RWPE1 (cell line): ENCODE measurements around the gene YIPF2.

Experiments used
- CTCF ChIA-PET: fragments of 350-600 bp; sonication (Branson Sonifier 250); formaldehyde crosslinking; extraction: SDS; loops from one replicate; lab custom pipeline; 2021; lab: Yijun Ruan, JAX
- POLR2A ChIA-PET: fragments of 400-600 bp; formaldehyde crosslinking; extraction: SDS; loops from one replicate; lab custom pipeline; 2020; ENCODE audit warnings: antibody characterized with exemption; ENCODE audit not compliant: low non-redundant PET; lab: Yijun Ruan, JAX
- DNase-seq: peaks from one replicate; pipeline ENCODE4 v3.0.0; 2012; ENCODE audit warnings: low spot score
- H3K27ac ChIP-seq: fragments of 450-650 bp; 2 replicates; pipeline ENCODE4 v1.5.1; 2017
- CTCF ChIP-seq: fragments of 450-650 bp; conservative IDR thresholded peaks from 2 replicates; pipeline ENCODE4 v1.5.1; 2017; ENCODE audit warnings: low read depth, mild to moderate bottlenecking

YIPF2 gene

GRCh38 chr19:10936661-10937084 is 8.2 kb upstream of the YIPF2 start:
- DNase-seq, result peak; percentile 66
- H3K27ac ChIP-seq, result peak overlapping the region; percentile 55
- ChIA-PET POLR2A (interaction anchor here (0.6 kb wide), 1 partner anchor 26 kb away, joined by 3 read pairs; no protein-coding TSS in a partner anchor), CTCF (interaction anchor here (0.6 to 1.6 kb wide), 29 partner anchors 11 to 380 kb away, joined by 3 to 10 read pairs (median 4); partner anchors contain the start of gene SMARCA4)
- TF ChIP-seq CTCF, result peak; percentile 79

DNA sequence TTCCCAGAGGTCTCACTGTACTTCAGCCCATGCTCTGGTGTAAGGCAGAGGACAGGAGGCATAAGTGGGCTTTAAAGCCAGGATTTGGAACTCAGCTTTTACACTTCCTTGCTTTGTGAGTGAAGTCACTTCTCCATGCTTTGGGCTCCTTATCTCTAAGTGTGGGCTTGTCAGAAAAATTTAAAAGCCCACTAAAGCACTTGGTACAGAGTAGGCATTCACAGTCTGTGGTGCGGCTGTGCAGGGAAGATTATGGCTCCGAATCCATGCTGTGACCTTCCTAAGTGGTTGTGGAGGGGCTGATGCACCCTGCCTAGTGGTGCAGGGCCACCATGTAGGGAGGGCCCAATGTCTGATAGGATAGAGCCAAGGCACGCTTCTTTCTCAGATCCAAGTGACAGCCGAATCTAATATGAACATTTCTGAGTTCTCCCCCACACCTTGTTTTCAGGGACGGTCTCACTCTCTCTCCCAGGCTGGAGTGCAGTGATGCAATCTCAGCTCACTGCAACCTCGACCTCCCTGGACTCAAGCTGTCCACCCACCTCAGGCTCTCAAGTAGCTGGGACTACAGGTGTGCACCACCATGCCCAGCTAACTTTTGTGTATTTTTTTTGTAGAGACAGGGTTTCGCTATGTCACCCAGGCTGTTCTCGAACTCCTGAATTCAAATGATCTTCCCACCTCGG is 7.1 kb upstream of the YIPF2 start:
- DNase-seq, result no peak
- no peak for TF ChIP-seq CTCF
- ChIA-PET CTCF (interaction anchor here (0.6 to 1.6 kb wide), 5 partner anchors 23 to 100 kb away, joined by 3 to 5 read pairs (median 3); no protein-coding TSS in a partner anchor), POLR2A (interaction anchor here (0.6 kb wide), 1 partner anchor 65 kb away, joined by 3 read pairs; no protein-coding TSS in a partner anchor)
- H3K27ac ChIP-seq, result peak overlapping the region; percentile 55

DNA sequence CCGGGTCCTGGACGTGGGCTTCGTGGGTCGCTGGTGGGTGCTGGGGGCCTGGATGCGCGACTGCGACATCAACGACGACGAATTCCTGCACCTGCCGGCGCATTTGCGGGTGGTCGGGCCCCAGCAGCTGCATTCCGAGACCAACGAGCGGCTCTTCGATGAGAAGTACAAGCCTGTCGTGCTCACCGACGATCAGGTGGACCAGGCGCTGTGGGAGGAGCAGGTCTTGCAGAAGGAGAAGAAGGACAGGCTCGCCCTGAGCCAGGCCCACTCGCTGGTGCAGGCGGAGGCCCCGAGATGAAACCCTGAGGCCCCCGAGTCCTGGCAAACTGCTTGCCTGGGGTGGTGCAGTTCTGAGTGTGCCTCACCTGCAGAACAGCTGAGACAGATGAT is 959 bp upstream of the YIPF2 start:
- POLR2A ChIA-PET, result interaction anchor here (0.6 kb wide), 1 partner anchor 320 kb away, joined by 3 read pairs; no protein-coding TSS in a partner anchor
- peak overlapping the region; percentile 81 for H3K27ac ChIP-seq
- TF ChIP-seq CTCF, result no peak
- CTCF ChIA-PET, result interaction anchor here (1.2 kb wide), 1 partner anchor 58 kb away, joined by 5 read pairs; no protein-coding TSS in a partner anchor
- DNase-seq, result no peak

DNA sequence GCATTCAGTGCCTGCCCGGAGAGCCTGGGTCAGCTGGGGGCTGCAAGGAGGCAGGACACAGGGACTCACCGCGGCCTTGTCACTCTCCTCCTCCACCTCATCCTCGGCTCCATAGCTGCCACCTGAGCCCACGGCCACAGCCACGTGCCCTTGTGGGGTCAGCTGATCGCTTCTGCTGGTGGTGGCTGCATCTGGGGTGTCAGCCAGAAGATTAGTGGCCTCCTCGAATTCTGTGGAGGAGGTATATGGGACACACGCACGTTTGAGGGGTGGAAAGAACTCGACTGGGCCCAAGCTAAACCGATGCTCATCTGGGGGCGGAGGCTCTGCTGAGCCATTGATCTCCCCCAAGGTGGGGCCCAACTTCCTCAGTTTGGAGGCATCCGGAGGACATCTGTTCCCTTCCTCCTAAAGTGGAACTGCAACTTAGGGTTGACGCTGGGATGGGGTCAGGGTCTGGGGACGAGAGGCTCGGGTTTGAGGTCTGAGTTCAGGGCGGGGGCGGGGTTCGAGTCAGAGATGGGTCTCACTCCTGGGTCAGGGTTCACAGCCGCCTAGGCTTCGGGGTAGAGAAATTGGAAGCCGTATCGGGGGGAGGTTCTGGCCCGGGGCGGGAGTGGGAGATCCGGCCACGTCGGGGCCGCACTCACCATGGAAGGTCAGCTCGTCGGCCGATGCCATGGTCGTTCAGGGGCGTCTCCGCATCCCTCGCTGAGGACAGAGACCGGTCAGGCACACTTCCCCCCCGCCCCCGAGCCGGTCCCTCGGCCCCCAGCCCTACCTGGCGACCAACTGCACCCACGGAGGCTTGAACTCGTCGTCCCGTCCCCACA is 493 bp downstream of the YIPF2 start:
- H3K27ac ChIP-seq, result peak overlapping the region; percentile 81
- no peak for DNase-seq
- ChIA-PET CTCF (interaction anchor here (1.3 kb wide), 1 partner anchor 57 kb away, joined by 4 read pairs; no protein-coding TSS in a partner anchor), POLR2A (interaction anchor here (1.1 kb wide), 1 partner anchor 57 kb away, joined by 5 read pairs; no protein-coding TSS in a partner anchor)
- no peak for TF ChIP-seq CTCF

DNA sequence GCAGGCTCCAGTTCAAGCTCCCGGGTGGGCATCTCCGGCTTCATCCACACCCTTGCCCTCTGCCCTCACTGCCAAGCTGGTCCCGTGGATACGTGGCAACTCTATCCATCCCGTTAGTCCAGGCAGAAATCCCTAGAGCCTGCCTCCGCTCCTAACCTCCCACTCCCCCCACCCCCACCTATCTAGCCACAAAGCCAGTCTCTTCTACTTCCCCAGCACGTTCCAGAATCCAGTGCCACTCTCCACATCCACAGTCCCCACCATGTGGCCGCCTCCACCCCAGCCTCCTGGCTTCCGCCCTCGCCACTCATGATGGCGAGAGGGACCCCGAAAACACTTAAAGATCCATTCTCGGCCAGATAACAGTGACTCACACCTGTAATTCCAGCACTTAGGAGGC is 3.8 kb downstream of the YIPF2 start:
- POLR2A ChIA-PET, result no interaction called here
- CTCF ChIA-PET, result interaction anchor here (0.6 to 1.4 kb wide), 2 partner anchors 54 to 128 kb away, joined by 4 to 5 read pairs; no protein-coding TSS in a partner anchor
- DNase-seq, result no peak
- H3K27ac ChIP-seq, result peak overlapping the region; percentile 52
- TF ChIP-seq CTCF, result no peak
